KMS-11 (cell line): Measurements from ENCODE around the gene PPP1R9A.

Experiments used
- H2AFZ ChIP-seq: fragments of 200-600 bp; sonication (generic); 2 replicates; pipeline ENCODE4 v1.6.1; 2016; ENCODE audit warnings: antibody characterized with exemption, mixed run types, low read depth
- H3K27ac ChIP-seq: fragments of 200-600 bp; sonication (generic); 2 replicates; pipeline ENCODE4 v1.6.1; 2016; ENCODE audit warnings: mild to moderate bottlenecking, mixed run types
- H3K27me3 ChIP-seq: fragments of 200-600 bp; sonication (generic); 2 replicates; pipeline ENCODE4 v1.6.1; 2017; ENCODE audit warnings: mild to moderate bottlenecking, low read depth, mixed run types, moderate library complexity; ENCODE audit not compliant: insufficient read depth
- H3K36me3 ChIP-seq: fragments of 200-600 bp; sonication (generic); 2 replicates; pipeline ENCODE4 v1.6.1; 2017; ENCODE audit warnings: mild to moderate bottlenecking, mixed run types; ENCODE audit not compliant: insufficient read depth
- H3K4me1 ChIP-seq: fragments of 200-600 bp; sonication (generic); 2 replicates; pipeline ENCODE4 v1.6.1; 2016; ENCODE audit warnings: mild to moderate bottlenecking, low read depth, mixed run types; ENCODE audit not compliant: poor library complexity, severe bottlenecking
- H3K4me2 ChIP-seq: fragments of 200-600 bp; sonication (generic); 2 replicates; pipeline ENCODE4 v1.7.0; 2016; ENCODE audit warnings: mild to moderate bottlenecking, mixed run types
- H3K4me3 ChIP-seq: fragments of 200-600 bp; sonication (generic); IDR thresholded peaks from 2 replicates; pipeline ENCODE4 v1.6.1; 2017; ENCODE audit warnings: low read depth, low read length, mixed read lengths; ENCODE audit not compliant: insufficient read depth
- H3K79me2 ChIP-seq: fragments of 200-600 bp; sonication (generic); 2 replicates; pipeline ENCODE4 v1.6.1; 2016; ENCODE audit warnings: low read depth, mixed run types; ENCODE audit not compliant: insufficient read depth
- H3K9ac ChIP-seq: fragments of 200-600 bp; sonication (generic); 2 replicates; pipeline ENCODE4 v1.6.1; 2016; ENCODE audit warnings: mild to moderate bottlenecking, mixed run types
- H4K20me1 ChIP-seq: fragments of 200-600 bp; sonication (generic); 2 replicates; pipeline ENCODE4 v1.6.1; 2016; ENCODE audit warnings: mild to moderate bottlenecking, mixed run types; ENCODE audit not compliant: insufficient read depth
- TF ChIP-seq, protein P1 (sequence below): fragments of 200-600 bp; sonication (generic); conservative IDR thresholded peaks from 2 replicates; pipeline ENCODE4 v1.6.1; 2017; ENCODE audit warnings: low read depth, mild to moderate bottlenecking, antibody characterized with exemption, low read length, moderate library complexity, mixed read lengths

Gene PPP1R9A

DNA sequence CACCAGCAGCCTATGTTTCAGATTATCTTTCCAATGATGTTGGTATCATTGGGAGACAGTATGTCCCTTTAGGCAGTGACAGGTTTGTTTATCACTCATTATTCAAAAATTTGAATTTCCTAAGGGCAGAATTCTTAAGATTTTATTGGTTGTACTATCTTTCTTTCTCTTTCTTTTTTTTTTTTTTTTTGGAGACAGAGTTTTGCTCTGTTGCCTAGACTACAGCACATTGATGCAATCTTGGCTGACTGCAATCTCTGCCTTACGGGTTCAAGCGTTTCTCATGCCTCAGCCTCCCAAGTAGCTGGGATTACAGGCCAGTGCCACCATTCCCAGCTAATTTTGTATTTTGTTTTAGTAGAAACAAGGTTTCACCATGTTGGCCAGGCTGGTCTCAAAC is 305.8 kb downstream of the PPP1R9A start:
- H3K27ac ChIP-seq = no peak overlapping the region
- H3K4me2 ChIP-seq = no peak overlapping the region
- no peaks in the 10 kb centered on the region for H4K20me1 ChIP-seq
- H3K79me2 ChIP-seq = no peaks in the 10 kb centered on the region
- no peaks in the 10 kb centered on the region for H3K27me3 ChIP-seq
- H3K9ac ChIP-seq = no peak overlapping the region
- TF ChIP-seq, protein P1, sequence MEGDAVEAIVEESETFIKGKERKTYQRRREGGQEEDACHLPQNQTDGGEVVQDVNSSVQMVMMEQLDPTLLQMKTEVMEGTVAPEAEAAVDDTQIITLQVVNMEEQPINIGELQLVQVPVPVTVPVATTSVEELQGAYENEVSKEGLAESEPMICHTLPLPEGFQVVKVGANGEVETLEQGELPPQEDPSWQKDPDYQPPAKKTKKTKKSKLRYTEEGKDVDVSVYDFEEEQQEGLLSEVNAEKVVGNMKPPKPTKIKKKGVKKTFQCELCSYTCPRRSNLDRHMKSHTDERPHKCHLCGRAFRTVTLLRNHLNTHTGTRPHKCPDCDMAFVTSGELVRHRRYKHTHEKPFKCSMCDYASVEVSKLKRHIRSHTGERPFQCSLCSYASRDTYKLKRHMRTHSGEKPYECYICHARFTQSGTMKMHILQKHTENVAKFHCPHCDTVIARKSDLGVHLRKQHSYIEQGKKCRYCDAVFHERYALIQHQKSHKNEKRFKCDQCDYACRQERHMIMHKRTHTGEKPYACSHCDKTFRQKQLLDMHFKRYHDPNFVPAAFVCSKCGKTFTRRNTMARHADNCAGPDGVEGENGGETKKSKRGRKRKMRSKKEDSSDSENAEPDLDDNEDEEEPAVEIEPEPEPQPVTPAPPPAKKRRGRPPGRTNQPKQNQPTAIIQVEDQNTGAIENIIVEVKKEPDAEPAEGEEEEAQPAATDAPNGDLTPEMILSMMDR = no peak
- no peaks in the 10 kb centered on the region for H3K4me1 ChIP-seq
- no peaks in the 10 kb centered on the region for H3K36me3 ChIP-seq
- no peak overlapping the region for H3K4me3 ChIP-seq
- H2AFZ ChIP-seq = no peak overlapping the region

DNA sequence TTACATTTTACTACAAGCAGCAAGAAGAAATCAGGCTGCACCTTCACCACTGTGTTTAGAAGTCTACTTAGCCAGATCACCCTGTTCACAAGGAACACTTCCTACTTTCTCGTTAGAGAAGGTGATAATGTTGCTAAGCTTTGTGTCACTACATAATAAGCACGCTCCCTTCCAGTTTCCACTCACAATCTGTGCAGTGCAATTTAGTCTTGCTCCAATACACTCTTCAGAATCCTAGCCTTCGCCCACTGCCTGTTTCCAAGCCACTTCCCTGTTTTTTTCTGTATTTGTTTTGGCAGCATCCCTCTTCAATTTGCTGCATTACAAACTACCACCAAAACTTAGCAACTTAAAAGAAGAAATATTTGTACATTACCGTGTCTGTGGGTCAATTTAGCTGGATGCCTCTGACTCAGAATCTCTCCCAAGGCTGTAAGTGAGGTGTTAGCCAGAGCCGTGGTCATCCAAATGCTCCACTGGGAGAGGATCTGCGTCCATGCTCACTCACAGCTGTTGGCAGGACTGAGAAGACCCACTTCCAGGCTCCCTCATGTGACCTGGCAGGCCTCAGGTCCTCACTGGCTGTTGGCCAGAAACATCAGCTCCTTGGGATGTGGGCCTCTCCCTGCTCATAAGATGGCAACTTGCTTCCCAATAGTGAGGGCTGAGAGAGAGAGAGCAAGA is 306.6 kb downstream of the PPP1R9A start:
- Histone ChIP-seq H3K27ac (no peak overlapping the region), H3K4me3 (no peak overlapping the region), H3K4me2 (no peak overlapping the region), H3K36me3 (no peaks in the 10 kb centered on the region), H2AFZ (no peak overlapping the region), H3K27me3 (no peaks in the 10 kb centered on the region), H3K79me2 (no peaks in the 10 kb centered on the region), H3K9ac (no peak overlapping the region), H4K20me1 (no peaks in the 10 kb centered on the region), H3K4me1 (no peaks in the 10 kb centered on the region)
- TF ChIP-seq, protein P1 = no peak

DNA sequence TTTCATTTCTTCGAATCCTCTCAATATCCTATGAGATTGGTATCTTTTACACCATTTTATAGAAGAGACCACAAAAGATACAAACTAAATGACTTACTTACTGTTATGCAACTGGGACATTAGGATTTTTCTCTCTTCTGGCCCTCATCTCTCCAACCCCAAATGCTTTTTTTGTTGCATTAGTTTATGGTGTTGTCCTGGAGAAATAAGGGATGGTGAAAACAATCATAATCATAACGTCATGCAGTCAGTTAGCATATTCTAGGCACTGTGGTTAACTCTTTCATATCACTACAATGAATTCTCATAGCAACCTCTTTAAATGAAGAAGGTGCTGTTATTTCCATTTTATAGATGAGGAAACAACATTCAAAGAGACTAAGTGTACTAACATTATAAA is 312.3 kb downstream of the PPP1R9A start:
- Histone ChIP-seq H2AFZ (no peak overlapping the region), H4K20me1 (no peaks in the 10 kb centered on the region), H3K4me1 (no peaks in the 10 kb centered on the region), H3K27ac (no peak overlapping the region), H3K9ac (no peak overlapping the region), H3K27me3 (no peaks in the 10 kb centered on the region), H3K4me3 (no peak overlapping the region), H3K79me2 (no peaks in the 10 kb centered on the region), H3K36me3 (no peaks in the 10 kb centered on the region), H3K4me2 (no peak overlapping the region)
- TF ChIP-seq, protein P1 = no peak

DNA sequence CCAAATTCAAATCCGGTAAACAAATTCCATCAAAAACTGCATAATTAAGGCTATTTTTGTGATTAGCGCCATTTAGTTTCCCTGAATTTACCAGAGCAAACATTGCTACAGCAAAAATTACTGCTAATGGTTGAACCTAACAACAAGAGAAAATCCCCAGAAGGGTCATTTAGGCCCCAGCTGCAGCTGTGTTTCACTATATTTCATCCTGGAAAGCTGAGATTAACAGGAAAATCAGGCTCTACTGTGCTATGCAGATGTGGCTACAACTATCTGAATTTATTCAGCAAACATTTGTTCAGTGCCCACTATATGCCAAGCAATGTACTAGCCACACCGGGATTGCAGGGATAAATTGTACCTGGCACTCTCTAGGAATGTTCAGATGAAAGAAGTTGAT is 312.9 kb downstream of the PPP1R9A start:
- Histone ChIP-seq H3K9ac (no peak overlapping the region), H3K4me1 (no peaks in the 10 kb centered on the region), H2AFZ (no peak overlapping the region), H3K4me3 (no peak overlapping the region), H3K4me2 (no peak overlapping the region), H3K79me2 (no peaks in the 10 kb centered on the region), H4K20me1 (no peaks in the 10 kb centered on the region), H3K27me3 (no peaks in the 10 kb centered on the region), H3K36me3 (no peaks in the 10 kb centered on the region), H3K27ac (no peak overlapping the region)
- TF ChIP-seq, protein P1 = no peak
